B cell (primary cell): ENCODE data around the gene PAPSS2. TPM values are rescaled to one million over a fixed set of nuclear protein-coding genes. Genes with fewer than 3 reads are reported as not detected.

Experiments used
- ATAC-seq: fragments of 200-7000 bp; cut with Tn5 transposase; one replicate; pipeline ENCODE4 v1.10.0; 2021; ENCODE audit warnings: low read depth, mild to moderate bottlenecking, moderate number of reproducible peaks, moderate library complexity
- CTCF ChIA-PET: fragments of 350-600 bp; sonication (Branson Sonifier 250); formaldehyde crosslinking; loops from one replicate; lab custom pipeline; 2021; ENCODE audit warnings: antibody characterized with exemption, inconsistent platforms; lab: Charles Lee
- POLR2A ChIA-PET: fragments of 350-600 bp; sonication (Branson Sonifier 250); formaldehyde crosslinking; loops from one replicate; lab custom pipeline; 2021; ENCODE audit warnings: antibody characterized with exemption; lab: Charles Lee
- DNase-seq: peaks from one replicate; pipeline ENCODE4 v3.0.0; 2013
- H2AFZ ChIP-seq: 2 replicates; pipeline ENCODE4 v1.6.1; 2012; ENCODE audit warnings: mild to moderate bottlenecking, low read depth, low read length; ENCODE audit not compliant: insufficient read depth, poor library complexity, severe bottlenecking
- H3K27ac ChIP-seq, 2 donors: 1 replicate in 1 of 2; 2 replicates in 1 of 2; pipeline ENCODE4 v1.5.1; 2012 to 2013; ENCODE audit warnings: low read length in 2 of 2, mild to moderate bottlenecking in 2 of 2, moderate library complexity in 1 of 2
- H3K27me3 ChIP-seq, 4 experiments: fragments of 200-600 bp in 1 of 4; sonication (generic) in 1 of 4; replicated peaks in 1 of 4; 1 replicate in 2 of 4; 2 replicates in 2 of 4; pipeline versions ENCODE4 v1.6.1 to v1.7.0; 2013 to 2016; ENCODE audit warnings: low read length in 3 of 4, mild to moderate bottlenecking in 2 of 4, mixed read lengths in 1 of 4, moderate library complexity in 1 of 4; ENCODE audit not compliant: insufficient read depth in 4 of 4, control insufficient read depth in 3 of 4; ENCODE audit errors: control extremely low read depth in 1 of 4
- H3K36me3 ChIP-seq, 2 experiments: replicated peaks in 1 of 2; 1 replicate in 1 of 2; 2 replicates in 1 of 2; pipeline versions ENCODE4 v1.6.1 to v1.7.1; 2013; ENCODE audit warnings: low read length in 1 of 2; ENCODE audit not compliant: insufficient read depth in 2 of 2, control insufficient read depth in 1 of 2; ENCODE audit errors: control extremely low read depth in 1 of 2, extremely low read depth in 1 of 2
- H3K4me1 ChIP-seq, 2 donors: fragments of 200-600 bp in 1 of 2; sonication (generic) in 1 of 2; 1 replicate in 1 of 2; 2 replicates in 1 of 2; pipeline versions ENCODE4 v1.5.1 to v1.6.1; 2013 to 2017; ENCODE audit warnings: low read length in 2 of 2; ENCODE audit not compliant: control insufficient read depth in 2 of 2, insufficient read depth in 2 of 2
- H3K4me2 ChIP-seq: replicated peaks from 2 replicates; pipeline ENCODE3; 2012; ENCODE audit warnings: mild to moderate bottlenecking, low read depth, low read length; ENCODE audit not compliant: poor library complexity, severe bottlenecking
- H3K4me3 ChIP-seq, 5 experiments: fragments of 200-600 bp in 1 of 5; sonication (generic) in 1 of 5; 1 replicate in 3 of 5; 2 replicates in 2 of 5; pipeline versions ENCODE4 v1.5.1 to v1.7.0; 2011 to 2016; ENCODE audit warnings: low read length in 4 of 5, mild to moderate bottlenecking in 4 of 5, low read depth in 2 of 5, control low read depth in 1 of 5, moderate library complexity in 1 of 5; ENCODE audit not compliant: insufficient read depth in 1 of 5; ENCODE audit errors: control extremely low read depth in 1 of 5, extremely low read depth in 1 of 5
- H3K79me2 ChIP-seq: fragments of 200-600 bp; sonication (generic); one replicate; pipeline ENCODE4 v1.6.0; 2016; ENCODE audit warnings: low read length; ENCODE audit not compliant: control insufficient read depth, insufficient read depth
- H3K9ac ChIP-seq: fragments of 200-600 bp; sonication (generic); 2 replicates; pipeline ENCODE4 v1.6.1; 2017; ENCODE audit warnings: mild to moderate bottlenecking, low read length, moderate library complexity
- H3K9me3 ChIP-seq, 3 donors: one replicate each; pipeline versions ENCODE4 v1.6.1 to v1.7.1; 2013; ENCODE audit warnings: low read length in 2 of 3; ENCODE audit not compliant: control insufficient read depth in 2 of 3, insufficient read depth in 1 of 3; ENCODE audit errors: control extremely low read depth in 1 of 3
- H4K20me1 ChIP-seq: 2 replicates; pipeline ENCODE4 v1.6.0; 2012; ENCODE audit warnings: mild to moderate bottlenecking, low read length; ENCODE audit not compliant: insufficient read depth, control insufficient read depth, poor library complexity, severe bottlenecking
- H3K27ac Mint-ChIP-seq: one replicate; pipeline ENCODE4 v1.8.0; 2021; ENCODE audit warnings: mixed read lengths
- H3K27me3 Mint-ChIP-seq: one replicate; pipeline ENCODE4 v1.8.0; 2021; ENCODE audit warnings: mixed read lengths
- H3K4me1 Mint-ChIP-seq: one replicate; pipeline ENCODE4 v1.8.0; 2021; ENCODE audit warnings: mixed read lengths
- H3K4me3 Mint-ChIP-seq: one replicate; pipeline ENCODE4 v1.8.0; 2021; ENCODE audit warnings: mixed read lengths
- H3K9me3 Mint-ChIP-seq: one replicate; pipeline ENCODE4 v1.8.0; 2022; ENCODE audit warnings: mixed read lengths; ENCODE audit not compliant: insufficient read depth
- EZH2 ChIP-seq: IDR thresholded peaks from 2 replicates; pipeline ENCODE4 v1.6.1; 2012; ENCODE audit warnings: borderline replicate concordance, low read depth, mild to moderate bottlenecking, moderate library complexity, low read length; ENCODE audit not compliant: insufficient read depth, poor library complexity, severe bottlenecking
- WGBS: methylation state at CpG from one replicate; pipeline ENCODE4 v1.1.5; 2013; ENCODE audit warnings: missing lambda C conversion rate; ENCODE audit not compliant: insufficient coverage; 5-methylcytosine and 5-hydroxymethylcytosine counted together
- intact Hi-C: fragments of 100-400 bp; cut with micrococcal nuclease; formaldehyde crosslinking; loops from one replicate; pipeline ENCODE4 v1.10.0; 2022
- polyA plus RNA-seq: library from polyadenylated mRNA; depleted of rRNA; stranded (reverse); fragments of >200 nt; gene quantifications from 2 replicates; pipeline ENCODE4 v1.2.3, GENCODE V29; 2012
- total RNA-seq, 2 donors: library from RNA; stranded (reverse); fragments of 120-200 nt in 1 of 2; gene quantifications; 1 replicate in 1 of 2; 2 replicates in 1 of 2; pipeline versions ENCODE4 v1.2.3 to v1.2.4, GENCODE V29; 2013 to 2022
- TF ChIP-seq, protein P1 (sequence below): fragments of 200-600 bp; IDR thresholded peaks from one replicate; pipeline ENCODE4 v1.8.0; 2022; ENCODE audit warnings: antibody characterized with exemption, mild to moderate bottlenecking

Gene PAPSS2
- total and polyA plus RNA-seq, 2 donors (not counting 1 experiment from before 2014, with no cell fraction given): not detected

DNA sequence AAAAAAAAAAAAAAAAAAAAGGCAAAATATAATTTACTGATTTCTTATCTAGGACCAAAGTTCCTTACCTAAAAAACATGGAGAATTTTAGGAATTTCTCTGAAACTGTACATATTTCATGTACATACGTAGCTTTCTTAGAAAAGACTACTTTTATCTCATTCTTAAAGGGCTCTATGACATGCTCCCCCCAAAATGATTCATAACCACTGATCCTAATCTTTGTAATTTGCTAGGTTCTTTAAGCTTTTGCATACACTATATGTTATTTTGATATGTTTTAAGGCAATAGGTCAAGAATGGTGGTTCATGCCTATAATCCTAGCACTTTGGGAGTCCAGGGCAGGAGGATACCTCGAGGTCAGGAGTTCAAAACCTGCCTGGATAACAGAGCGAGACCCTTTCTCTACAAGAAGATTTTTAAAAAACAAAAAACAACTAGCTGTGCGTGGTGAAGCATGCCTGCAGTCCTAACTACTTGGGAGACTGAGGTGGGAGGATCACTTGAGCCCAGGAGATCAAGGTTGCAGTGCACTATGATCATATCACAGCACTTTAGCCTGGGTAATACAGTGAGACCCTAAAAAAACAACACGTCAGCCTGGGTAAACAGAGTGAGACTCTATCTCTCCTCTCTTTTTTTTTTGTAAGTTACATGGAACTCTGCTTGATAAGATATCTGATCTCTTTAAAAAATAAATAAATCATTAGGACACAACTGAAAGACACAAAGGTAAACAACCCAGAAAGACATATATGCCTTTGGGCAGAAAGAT, 103.6 kb downstream of the PAPSS2 start:
- Histone ChIP-seq H3K9me3 (no peaks in the 10 kb centered on the region), H3K79me2 (no peaks in the 10 kb centered on the region)

More for the DNA sequence above, 103.6 kb downstream of the PAPSS2 start:
- Histone ChIP-seq H4K20me1 (no peaks in the 10 kb centered on the region), H3K4me3 (no peak overlapping the region), H3K4me2 (no peak overlapping the region), H3K27ac (no peak overlapping the region), H3K27me3 (no peaks in the 10 kb centered on the region), H3K36me3 (peaks cover 3 to 41% of the 10 kb centered on the region in 2 experiments), H2AFZ (no peak overlapping the region), H3K9ac (no peak overlapping the region), H3K4me1 (no peaks in the 10 kb centered on the region)
- Mint-ChIP-seq H3K27me3 (no peaks in the 10 kb centered on the region), H3K9me3 (no peaks in the 10 kb centered on the region), H3K4me1 (peaks cover 3% of the 10 kb centered on the region), H3K27ac (no peak overlapping the region), H3K4me3 (no peak overlapping the region)
- CTCF ChIA-PET: interaction anchor here (0.7 kb wide), 1 partner anchor 1452 kb away, joined by 4 read pairs; no protein-coding TSS in a partner anchor
- WGBS: 100% methylated on average over 1 of the region's 5 CpGs
- intact Hi-C loops: no loop called here
- ATAC-seq (no peak), DNase-seq (no peak)
- POLR2A ChIA-PET: no interaction called here
- no peak for TF ChIP-seq EZH2
- TF ChIP-seq, protein P1, sequence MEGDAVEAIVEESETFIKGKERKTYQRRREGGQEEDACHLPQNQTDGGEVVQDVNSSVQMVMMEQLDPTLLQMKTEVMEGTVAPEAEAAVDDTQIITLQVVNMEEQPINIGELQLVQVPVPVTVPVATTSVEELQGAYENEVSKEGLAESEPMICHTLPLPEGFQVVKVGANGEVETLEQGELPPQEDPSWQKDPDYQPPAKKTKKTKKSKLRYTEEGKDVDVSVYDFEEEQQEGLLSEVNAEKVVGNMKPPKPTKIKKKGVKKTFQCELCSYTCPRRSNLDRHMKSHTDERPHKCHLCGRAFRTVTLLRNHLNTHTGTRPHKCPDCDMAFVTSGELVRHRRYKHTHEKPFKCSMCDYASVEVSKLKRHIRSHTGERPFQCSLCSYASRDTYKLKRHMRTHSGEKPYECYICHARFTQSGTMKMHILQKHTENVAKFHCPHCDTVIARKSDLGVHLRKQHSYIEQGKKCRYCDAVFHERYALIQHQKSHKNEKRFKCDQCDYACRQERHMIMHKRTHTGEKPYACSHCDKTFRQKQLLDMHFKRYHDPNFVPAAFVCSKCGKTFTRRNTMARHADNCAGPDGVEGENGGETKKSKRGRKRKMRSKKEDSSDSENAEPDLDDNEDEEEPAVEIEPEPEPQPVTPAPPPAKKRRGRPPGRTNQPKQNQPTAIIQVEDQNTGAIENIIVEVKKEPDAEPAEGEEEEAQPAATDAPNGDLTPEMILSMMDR: no peak
